Neural progenitor cell (in vitro differentiated cells): ENCODE data around the gene YEATS2. TPM values are rescaled to one million over a fixed set of nuclear protein-coding genes. Genes with fewer than 3 reads are reported as not detected.
A peak's percentile ranks its signal among the peaks of the same experiment; 100 is the strongest.

Experiments
- DNase-seq: peaks from one replicate; pipeline ENCODE4 v3.0.0-alpha.2; 2016; ENCODE audit warnings: low spot score
- H2AFZ ChIP-seq: fragments of 200-600 bp; sonication (generic); replicated peaks from 2 replicates; pipeline ENCODE4 v1.6.1; 2016; ENCODE audit warnings: antibody characterized with exemption
- H3F3A ChIP-seq: fragments of 200-600 bp; sonication (generic); 2 replicates; pipeline ENCODE4 v1.6.1; 2016; ENCODE audit warnings: antibody characterized with exemption, low read depth
- H3K27ac ChIP-seq: fragments of 200-600 bp; sonication (generic); 2 replicates; pipeline ENCODE4 v1.5.1; 2016; ENCODE audit warnings: mild to moderate bottlenecking
- H3K27me3 ChIP-seq: fragments of 200-600 bp; sonication (generic); 2 replicates; pipeline ENCODE4 v1.6.1; 2016; ENCODE audit warnings: mild to moderate bottlenecking, moderate library complexity
- H3K36me3 ChIP-seq: fragments of 200-600 bp; sonication (generic); 2 replicates; pipeline ENCODE4 v1.5.1; 2016
- H3K4me1 ChIP-seq: fragments of 200-600 bp; sonication (generic); 2 replicates; pipeline ENCODE4 v1.6.1; 2016; ENCODE audit warnings: mixed run types
- H3K4me2 ChIP-seq: fragments of 200-600 bp; sonication (generic); 2 replicates; pipeline ENCODE4 v1.6.1; 2016
- H3K4me3 ChIP-seq: fragments of 200-600 bp; sonication (generic); 2 replicates; pipeline ENCODE4 v1.5.1; 2016
- H3K79me2 ChIP-seq: fragments of 200-600 bp; sonication (generic); 2 replicates; pipeline ENCODE4 v1.6.1; 2016; ENCODE audit warnings: low read depth
- H3K9ac ChIP-seq: fragments of 200-600 bp; sonication (generic); 2 replicates; pipeline ENCODE4 v1.6.1; 2016
- H3K9me3 ChIP-seq: fragments of 200-600 bp; sonication (generic); 2 replicates; pipeline ENCODE4 v1.5.1; 2016; ENCODE audit warnings: low read depth
- H4K20me1 ChIP-seq: fragments of 200-600 bp; sonication (generic); 2 replicates; pipeline ENCODE4 v1.6.1; 2016; ENCODE audit warnings: low read depth
- H3K27ac Mint-ChIP-seq: 3 replicates; pipeline ENCODE4 v1.8.0; 2021; ENCODE audit warnings: mixed read lengths
- H3K27me3 Mint-ChIP-seq: 2 replicates; pipeline ENCODE4 v1.8.0; 2022; ENCODE audit warnings: low read depth, mild to moderate bottlenecking, inconsistent platforms, moderate library complexity, mixed read lengths; ENCODE audit not compliant: insufficient read depth
- H3K36me3 Mint-ChIP-seq: 3 replicates; pipeline ENCODE4 v1.8.0; 2021; ENCODE audit warnings: mixed read lengths
- H3K4me1 Mint-ChIP-seq: 3 replicates; pipeline ENCODE4 v1.8.0; 2021; ENCODE audit warnings: mixed read lengths
- H3K4me3 Mint-ChIP-seq: 3 replicates; pipeline ENCODE4 v1.8.0; 2021; ENCODE audit warnings: mild to moderate bottlenecking, moderate library complexity, mixed read lengths
- H3K9me3 Mint-ChIP-seq: 3 replicates; pipeline ENCODE4 v1.8.0; 2020; ENCODE audit warnings: mixed read lengths
- EZH2 ChIP-seq: fragments of 200-600 bp; sonication (generic); IDR thresholded peaks from 2 replicates; pipeline ENCODE4 v1.6.1; 2017; ENCODE audit warnings: antibody characterized with exemption, mild to moderate bottlenecking, moderate library complexity
- EZH2phosphoT487 ChIP-seq: fragments of 200-600 bp; sonication (generic); IDR thresholded peaks from 2 replicates; pipeline ENCODE4 v1.6.1; 2017; ENCODE audit warnings: antibody characterized with exemption
- total RNA-seq: library from RNA; depleted of rRNA; stranded (reverse); fragments of >200 nt; gene quantifications from 2 replicates; pipeline ENCODE4 v1.2.3, GENCODE V29; 2015; ENCODE audit warnings: low replicate concordance
- TF ChIP-seq, protein P1 (sequence below): fragments of 200-600 bp; sonication (generic); IDR thresholded peaks from 2 replicates; pipeline ENCODE4 v1.5.1; 2017; ENCODE audit warnings: antibody characterized with exemption, mild to moderate bottlenecking

YEATS2 gene
- total RNA-seq, 1 donor from 2014 or later: 72.1 TPM

DNA sequence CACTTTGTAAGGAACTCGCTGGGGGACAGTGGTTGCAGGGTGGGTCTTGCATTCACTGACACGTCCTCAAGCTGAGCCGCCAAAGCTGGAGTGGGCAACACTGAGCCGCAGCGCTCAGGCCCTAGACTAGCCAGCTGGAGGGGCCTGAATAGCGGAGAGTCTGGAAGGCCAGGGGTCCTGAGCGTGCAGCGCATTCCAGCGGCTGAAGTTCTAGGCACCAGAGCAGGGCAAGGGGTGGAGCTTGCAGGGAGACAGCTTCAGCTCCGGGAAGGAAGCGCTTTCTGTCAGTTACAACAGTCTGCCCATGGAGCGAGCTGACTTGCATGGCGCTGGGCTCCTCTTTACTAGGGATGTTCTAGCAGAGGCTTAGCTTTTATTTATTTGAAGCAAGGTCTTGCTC is 125.0 kb downstream of the YEATS2 start:
- Histone ChIP-seq H2AFZ (no peak overlapping the region), H3K27ac (no peak overlapping the region), H3K9ac (no peak overlapping the region), H3F3A (peaks cover 41% of the 10 kb centered on the region), H3K4me3 (no peak overlapping the region), H3K27me3 (peaks cover 16% of the 10 kb centered on the region), H3K4me1 (peaks cover 15% of the 10 kb centered on the region), H4K20me1 (peaks cover 25% of the 10 kb centered on the region), H3K4me2 (peak overlapping the region; percentile 3), H3K9me3 (no peaks in the 10 kb centered on the region), H3K36me3 (no peaks in the 10 kb centered on the region), H3K79me2 (no peaks in the 10 kb centered on the region)
- Mint-ChIP-seq H3K27me3 (peaks cover 4% of the 10 kb centered on the region), H3K36me3 (no peaks in the 10 kb centered on the region), H3K4me3 (peak overlapping the region; percentile 38), H3K27ac (no peak overlapping the region), H3K4me1 (peaks cover 19% of the 10 kb centered on the region), H3K9me3 (peaks cover 2% of the 10 kb centered on the region)
- DNase-seq: peak; percentile 79
- TF ChIP-seq, protein P1, sequence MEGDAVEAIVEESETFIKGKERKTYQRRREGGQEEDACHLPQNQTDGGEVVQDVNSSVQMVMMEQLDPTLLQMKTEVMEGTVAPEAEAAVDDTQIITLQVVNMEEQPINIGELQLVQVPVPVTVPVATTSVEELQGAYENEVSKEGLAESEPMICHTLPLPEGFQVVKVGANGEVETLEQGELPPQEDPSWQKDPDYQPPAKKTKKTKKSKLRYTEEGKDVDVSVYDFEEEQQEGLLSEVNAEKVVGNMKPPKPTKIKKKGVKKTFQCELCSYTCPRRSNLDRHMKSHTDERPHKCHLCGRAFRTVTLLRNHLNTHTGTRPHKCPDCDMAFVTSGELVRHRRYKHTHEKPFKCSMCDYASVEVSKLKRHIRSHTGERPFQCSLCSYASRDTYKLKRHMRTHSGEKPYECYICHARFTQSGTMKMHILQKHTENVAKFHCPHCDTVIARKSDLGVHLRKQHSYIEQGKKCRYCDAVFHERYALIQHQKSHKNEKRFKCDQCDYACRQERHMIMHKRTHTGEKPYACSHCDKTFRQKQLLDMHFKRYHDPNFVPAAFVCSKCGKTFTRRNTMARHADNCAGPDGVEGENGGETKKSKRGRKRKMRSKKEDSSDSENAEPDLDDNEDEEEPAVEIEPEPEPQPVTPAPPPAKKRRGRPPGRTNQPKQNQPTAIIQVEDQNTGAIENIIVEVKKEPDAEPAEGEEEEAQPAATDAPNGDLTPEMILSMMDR: no peak
- no peak for TF ChIP-seq EZH2phosphoT487
- no peak for TF ChIP-seq EZH2

DNA sequence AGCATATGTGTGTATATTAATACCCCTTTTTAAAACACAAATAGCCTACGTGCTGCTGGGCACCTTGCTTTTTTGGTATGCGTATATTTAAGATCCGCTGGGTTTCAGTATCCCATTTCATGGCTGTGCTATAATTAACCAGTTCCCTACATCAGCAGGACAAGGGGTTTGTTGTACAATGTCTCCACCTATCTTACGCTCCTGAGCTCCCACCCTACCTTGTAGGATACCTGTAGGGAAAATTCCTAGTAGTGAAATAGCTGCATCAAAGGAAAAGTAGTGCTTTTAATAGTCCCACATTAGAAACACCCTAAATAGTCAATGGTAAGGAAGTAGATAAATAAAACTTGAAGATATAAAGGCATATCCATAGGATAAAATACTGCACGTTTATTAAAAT is 126.4 kb downstream of the YEATS2 start:
- no peaks in the 10 kb centered on the region for H3K9me3 Mint-ChIP-seq
- H3K27ac ChIP-seq: no peak overlapping the region
- peaks cover 16% of the 10 kb centered on the region for H3K27me3 ChIP-seq
- peaks cover 15% of the 10 kb centered on the region for H3K4me1 ChIP-seq
- H3K27ac Mint-ChIP-seq: no peak overlapping the region
- peak overlapping the region; percentile 72 for H3K4me3 ChIP-seq
- no peak overlapping the region for H3K9ac ChIP-seq
- no peak for DNase-seq
- H3K36me3 Mint-ChIP-seq: no peaks in the 10 kb centered on the region
- peak overlapping the region; percentile 84 for H3K4me3 Mint-ChIP-seq
- no peaks in the 10 kb centered on the region for H3K9me3 ChIP-seq
- peaks cover 17% of the 10 kb centered on the region for H3K4me1 Mint-ChIP-seq
- H3K79me2 ChIP-seq: no peaks in the 10 kb centered on the region
- no peaks in the 10 kb centered on the region for H3K36me3 ChIP-seq
- TF ChIP-seq, protein P1: peak; percentile 19
- TF ChIP-seq EZH2 (no peak), EZH2phosphoT487 (no peak)
- H3K27me3 Mint-ChIP-seq: peaks cover 4% of the 10 kb centered on the region
- no peak overlapping the region for H2AFZ ChIP-seq
- H3K4me2 ChIP-seq: peak overlapping the region; percentile 92
- peaks cover 41% of the 10 kb centered on the region for H3F3A ChIP-seq
- peaks cover 25% of the 10 kb centered on the region for H4K20me1 ChIP-seq

DNA sequence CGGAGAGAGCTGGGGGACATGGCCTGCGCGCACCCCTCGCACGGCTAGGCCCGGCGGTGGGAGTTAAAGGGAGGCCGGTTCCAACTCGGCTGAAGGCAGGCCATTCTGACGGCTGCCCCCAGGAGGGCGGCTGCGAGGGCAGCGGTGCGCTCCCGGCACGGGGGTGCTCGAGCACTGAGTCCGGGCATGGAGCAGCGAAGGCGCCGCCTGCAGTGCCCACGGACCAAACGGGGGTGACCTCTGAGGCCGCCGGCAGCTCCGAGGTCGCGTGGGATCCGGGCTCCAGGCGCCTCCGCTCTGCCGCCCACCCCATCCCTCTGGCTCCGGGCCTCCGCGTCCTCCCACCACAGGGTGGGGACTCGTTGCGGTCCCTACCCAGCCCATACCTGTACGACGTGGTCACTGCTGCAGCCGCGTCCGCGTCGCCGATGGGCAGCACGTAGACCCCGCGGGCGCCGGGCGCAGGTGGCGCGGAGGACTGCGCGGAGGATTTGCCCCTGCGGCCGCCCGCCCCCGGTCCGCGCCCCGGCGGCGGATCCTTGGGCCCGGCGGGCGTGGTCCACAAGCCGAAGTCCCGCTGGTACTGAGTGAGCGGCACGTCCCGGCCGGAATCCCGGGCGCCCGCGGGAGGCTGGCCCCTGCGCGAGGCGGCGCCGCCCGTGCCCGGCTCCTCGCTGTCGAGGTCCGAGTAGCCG is 127.3 kb downstream of the YEATS2 start:
- peaks cover 15% of the 10 kb centered on the region for H3K4me1 ChIP-seq
- H4K20me1 ChIP-seq: peaks cover 25% of the 10 kb centered on the region
- Mint-ChIP-seq H3K27me3 (peaks cover 4% of the 10 kb centered on the region), H3K4me1 (peaks cover 15% of the 10 kb centered on the region), H3K4me3 (peak overlapping the region; percentile 84), H3K27ac (no peak overlapping the region), H3K36me3 (peaks cover 4% of the 10 kb centered on the region), H3K9me3 (no peaks in the 10 kb centered on the region)
- H3K9ac ChIP-seq: no peak overlapping the region
- H3K9me3 ChIP-seq: no peaks in the 10 kb centered on the region
- TF ChIP-seq, protein P1: no peak
- TF ChIP-seq EZH2phosphoT487 (no peak), EZH2 (no peak)
- peaks cover 41% of the 10 kb centered on the region for H3F3A ChIP-seq
- H3K79me2 ChIP-seq: no peaks in the 10 kb centered on the region
- peak; percentile 58 for DNase-seq
- peak overlapping the region; percentile 92 for H3K4me2 ChIP-seq
- H2AFZ ChIP-seq: peak overlapping the region; percentile 92
- H3K27me3 ChIP-seq: peaks cover 16% of the 10 kb centered on the region
- no peak overlapping the region for H3K27ac ChIP-seq
- peak overlapping the region; percentile 72 for H3K4me3 ChIP-seq
- H3K36me3 ChIP-seq: no peaks in the 10 kb centered on the region
